GM23248 (cell line): ENCODE results near the gene LMO7.

Experiments
- EZH2 ChIP-seq: fragments of 200-600 bp; sonication (generic); IDR thresholded peaks from 2 replicates; pipeline ENCODE4 v1.6.1; 2018; ENCODE audit warnings: antibody characterized with exemption, mild to moderate bottlenecking; ENCODE audit not compliant: insufficient read depth, poor library complexity, severe bottlenecking
- EZH2phosphoT487 ChIP-seq: fragments of 200-600 bp; sonication (generic); IDR thresholded peaks from 2 replicates; pipeline ENCODE4 v1.6.1; 2018; ENCODE audit warnings: antibody characterized with exemption, moderate library complexity, mild to moderate bottlenecking, low read depth; ENCODE audit not compliant: insufficient read depth

GRCh38 chr13:75908141-75908540 is 272.0 kb downstream of the LMO7 start:
- TF ChIP-seq EZH2: no peak
- no peak for TF ChIP-seq EZH2phosphoT487
